Stomach (tissue), 4 donors: Measurements from ENCODE around the gene LRRN1.

Source experiments
- CTCF ChIP-seq, 7 experiments: fragments of 450-650 bp in 4 of 7; fragments of 200-600 bp in 3 of 7; sonication (generic) in 3 of 7; IDR thresholded peaks; one replicate each; pipeline ENCODE4 v1.5.1; 2016 to 2019; ENCODE audit warnings: antibody characterized with exemption in 7 of 7, control low read depth in 2 of 7, mild to moderate bottlenecking in 1 of 7
- EP300 ChIP-seq: sonication (generic); formaldehyde crosslinking; IDR thresholded peaks from one replicate; pipeline ENCODE4 v1.6.1; 2017; ENCODE audit warnings: antibody characterized with exemption

DNA sequence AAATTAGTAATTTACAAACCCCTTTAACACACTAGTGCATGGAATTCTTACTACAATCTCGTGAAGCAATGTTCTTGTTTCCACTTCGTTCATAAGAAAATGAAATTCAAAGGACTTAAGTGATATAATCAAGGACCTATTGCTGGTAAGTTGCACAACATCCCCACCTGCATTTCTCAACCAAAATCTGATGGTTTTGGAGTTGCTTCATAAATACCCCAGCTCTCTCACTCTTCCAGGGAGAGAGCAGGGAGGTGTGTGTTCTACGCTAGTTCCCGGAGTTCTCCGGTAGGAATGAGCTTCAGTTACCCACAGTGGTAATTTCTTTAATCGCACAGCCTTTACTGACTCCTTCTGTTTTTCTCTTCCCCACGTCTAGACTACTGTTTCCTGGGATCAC, 81.8 kb downstream of the LRRN1 start:
- TF ChIP-seq EP300 = no peak
- no peak for TF ChIP-seq CTCF (IDR thresholded peaks at IDR 0.05)
